ENCODE measurements around the gene ZBTB34.

Gene ZBTB34

DNA sequence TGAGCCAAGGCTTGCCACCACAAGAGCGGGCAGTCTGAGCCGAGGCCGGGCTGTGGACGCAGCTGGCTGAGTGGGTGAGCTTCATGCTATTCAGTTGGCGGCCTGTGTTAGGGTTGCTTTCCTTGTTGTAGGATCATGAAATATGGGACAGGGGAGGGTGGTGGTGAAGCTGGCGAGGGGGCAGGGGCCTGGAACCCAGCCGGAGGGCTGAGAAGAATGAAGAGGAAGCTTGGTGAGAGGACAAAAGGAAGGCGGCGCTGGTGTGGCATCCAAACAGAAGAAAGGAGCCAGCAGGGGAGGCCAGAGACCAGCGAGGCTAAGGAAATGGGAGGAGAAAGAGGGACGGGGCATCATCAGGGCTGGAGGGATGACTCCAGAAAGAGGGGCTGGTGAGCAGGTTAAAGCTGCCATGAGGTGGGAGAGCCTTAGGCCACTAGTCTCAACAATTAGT lies 72.5 kb downstream of the ZBTB34 start:
- DNase-seq: no peak

DNA sequence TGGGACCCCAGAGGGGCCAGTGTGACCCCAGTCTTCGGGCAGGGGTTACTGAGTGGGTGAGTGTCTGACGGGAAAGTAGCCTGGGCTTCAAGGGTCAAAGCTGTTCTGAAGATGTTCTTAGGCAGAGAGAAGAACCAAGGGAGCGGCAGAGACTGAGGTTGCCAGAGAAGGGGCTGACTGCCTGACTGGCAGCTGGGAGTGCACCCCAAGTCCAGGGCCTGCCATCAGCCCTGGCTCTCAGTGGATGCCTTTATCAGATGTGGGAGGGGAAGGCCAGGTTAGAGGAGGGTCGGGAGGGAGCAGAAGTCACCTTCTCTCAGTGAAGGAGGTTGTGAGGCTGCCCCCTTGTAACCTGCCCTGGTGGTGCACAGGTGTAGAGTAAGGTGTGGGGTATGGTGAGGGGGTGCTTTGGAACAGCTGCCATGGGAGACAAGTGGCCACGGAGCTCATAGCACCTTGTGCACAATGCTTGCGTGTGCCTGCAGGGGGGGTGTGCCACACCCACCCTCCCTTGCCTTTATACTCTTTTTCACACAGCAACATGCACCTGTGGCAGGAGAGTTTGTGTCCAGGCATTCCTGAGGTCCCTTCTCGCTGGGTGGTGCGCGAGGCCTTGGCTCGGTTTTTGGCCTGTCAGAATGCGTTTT lies 73.0 kb downstream of the ZBTB34 start:
- DNase-seq: no peak

- no peak for DNase-seq
These were observed 74.0 kb downstream of the ZBTB34 start for GRCh38 chr9:126934441-126934840.

Data from suppressor macrophage treated with lipopolysaccharide for 1 hour (primary cell).